GM19240 (cell line): ENCODE measurements around the gene BRCA2.

Source experiments
- DNase-seq: peaks from one replicate; pipeline ENCODE4 v3.0.0; 2011; ENCODE audit warnings: low spot score; ENCODE audit not compliant: insufficient read length

The BRCA2 gene

DNA sequence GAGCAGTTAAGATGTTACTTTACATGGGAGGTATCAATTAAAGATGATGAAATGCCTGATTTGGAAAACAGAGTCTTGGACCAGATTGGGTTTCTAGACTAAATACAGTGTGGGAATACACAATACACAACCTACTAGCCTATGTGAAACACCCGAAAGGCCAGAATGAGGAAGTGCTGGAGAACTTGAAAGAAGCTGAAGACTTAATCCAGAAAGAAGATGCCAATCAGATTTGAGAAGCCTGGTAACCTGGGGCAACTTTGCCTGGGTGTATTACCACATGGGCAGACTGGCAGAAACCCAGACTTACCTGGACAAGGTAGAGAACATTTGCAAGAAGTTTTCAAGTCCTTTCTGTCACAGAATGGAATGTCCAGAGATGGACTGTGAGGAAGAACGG, 69.4 kb downstream of the BRCA2 start:
- DNase-seq = no peak

- no peak for DNase-seq
These were observed 70.1 kb downstream of the BRCA2 start for GRCh38 chr13:32385410-32385809.

DNA sequence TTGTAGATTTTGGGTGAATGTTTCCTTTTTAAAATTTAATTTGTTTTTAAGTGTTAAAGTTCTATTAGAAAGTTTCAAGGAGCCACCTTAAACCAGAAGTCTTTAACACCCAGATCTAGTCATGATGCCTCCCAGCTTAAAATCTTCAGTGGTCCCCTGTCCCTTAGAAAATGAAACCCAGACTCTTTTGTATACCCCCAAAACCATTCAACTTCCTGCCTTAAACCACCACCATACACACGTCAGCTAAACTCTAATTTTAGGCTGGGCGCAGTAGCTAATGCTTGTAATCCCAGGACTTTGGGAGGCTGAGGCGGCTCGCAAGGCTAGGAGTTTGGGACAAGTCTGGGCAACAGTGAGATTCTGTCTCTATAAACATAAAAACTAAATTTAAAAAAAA, 74.7 kb downstream of the BRCA2 start:
- no peak for DNase-seq

DNA sequence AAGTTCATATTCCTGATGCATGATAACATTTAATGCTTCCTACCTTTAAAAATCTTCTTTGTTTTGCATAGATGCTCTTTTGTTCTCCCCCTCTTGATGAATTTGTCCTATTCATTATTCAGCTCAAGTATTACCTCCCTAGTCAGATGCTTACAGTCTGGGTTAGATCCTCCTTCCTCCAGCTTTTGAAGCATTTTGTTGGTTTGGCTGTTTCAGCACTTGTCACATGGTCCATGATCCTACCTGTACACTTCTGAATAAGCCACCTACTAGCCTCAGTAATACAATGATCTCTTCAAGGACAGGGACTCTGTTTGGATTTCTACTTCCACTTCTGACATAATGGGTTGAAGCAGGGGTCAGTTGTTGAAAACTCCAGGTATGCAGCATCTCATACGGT, 75.2 kb downstream of the BRCA2 start:
- no peak for DNase-seq

DNA sequence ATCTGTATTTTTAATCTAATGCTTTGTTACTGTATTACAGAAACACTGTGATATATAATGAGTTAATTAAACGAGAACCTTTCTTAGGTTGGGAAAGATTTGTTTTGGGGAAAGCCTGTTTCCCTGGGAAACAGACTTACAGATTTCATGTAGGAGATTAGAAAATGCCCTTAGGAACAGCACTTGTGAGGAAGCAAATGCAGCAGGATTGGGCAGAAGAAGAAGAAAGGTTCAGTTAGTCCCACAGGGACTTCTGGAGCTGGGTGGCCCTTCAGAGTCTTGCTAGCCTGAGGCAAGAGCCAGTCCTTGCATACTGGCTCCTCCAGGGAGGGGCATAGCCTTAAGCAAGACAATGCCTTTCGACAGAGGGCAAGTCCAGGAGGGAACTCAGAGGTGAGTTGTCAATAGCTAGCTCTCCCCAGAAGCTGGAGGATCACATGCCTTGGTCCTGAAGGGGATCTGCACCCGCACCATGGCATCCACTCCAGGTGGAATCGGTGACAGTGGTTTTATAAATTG, 75.9 kb downstream of the BRCA2 start:
- no peak for DNase-seq

DNA sequence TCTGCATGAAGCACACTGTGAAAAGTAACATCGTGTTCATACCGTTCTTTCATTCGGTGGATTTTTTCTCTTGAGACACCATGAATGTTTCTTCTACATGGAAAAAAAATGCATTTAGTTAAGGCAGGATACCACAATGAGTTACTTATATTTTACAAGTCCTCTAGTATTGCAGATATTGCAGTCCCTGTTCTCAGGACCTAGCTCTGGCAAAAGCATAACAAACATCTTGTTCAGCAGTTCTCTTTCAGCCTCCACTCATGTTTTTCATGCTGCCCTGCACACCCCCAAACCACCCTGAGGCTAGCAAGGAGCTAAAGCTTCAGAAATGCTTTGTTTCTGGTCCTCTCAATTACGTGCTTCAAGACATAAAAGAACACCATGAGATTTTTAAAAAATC, 87.8 kb downstream of the BRCA2 start:
- DNase-seq = no peak

DNA sequence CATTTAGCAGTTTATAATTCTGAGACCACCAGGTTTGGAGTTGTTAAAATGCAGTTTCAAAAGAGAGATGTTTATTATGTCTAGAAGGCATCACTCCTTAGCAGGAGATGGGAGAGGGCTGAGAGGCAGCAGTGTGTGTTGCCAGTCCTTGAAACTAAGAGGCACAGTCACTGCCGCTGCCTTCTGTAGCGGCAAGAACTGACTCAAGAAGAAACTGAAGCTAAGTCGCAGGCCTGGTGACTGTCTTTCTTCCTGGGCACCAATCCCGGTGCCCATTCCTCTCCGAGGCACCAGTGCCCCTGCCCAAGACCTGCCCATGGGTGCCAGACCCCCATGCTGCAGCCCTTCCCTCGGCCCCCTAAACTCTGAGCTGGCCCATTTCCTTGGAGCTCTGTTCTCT, 92.5 kb downstream of the BRCA2 start:
- no peak for DNase-seq

GRCh38 chr13:32408296-32409000, 93.1 kb downstream of the BRCA2 start:
- no peak for DNase-seq

GRCh38 chr13:32409001-32409313, 93.6 kb downstream of the BRCA2 start:
- no peak for DNase-seq

DNA sequence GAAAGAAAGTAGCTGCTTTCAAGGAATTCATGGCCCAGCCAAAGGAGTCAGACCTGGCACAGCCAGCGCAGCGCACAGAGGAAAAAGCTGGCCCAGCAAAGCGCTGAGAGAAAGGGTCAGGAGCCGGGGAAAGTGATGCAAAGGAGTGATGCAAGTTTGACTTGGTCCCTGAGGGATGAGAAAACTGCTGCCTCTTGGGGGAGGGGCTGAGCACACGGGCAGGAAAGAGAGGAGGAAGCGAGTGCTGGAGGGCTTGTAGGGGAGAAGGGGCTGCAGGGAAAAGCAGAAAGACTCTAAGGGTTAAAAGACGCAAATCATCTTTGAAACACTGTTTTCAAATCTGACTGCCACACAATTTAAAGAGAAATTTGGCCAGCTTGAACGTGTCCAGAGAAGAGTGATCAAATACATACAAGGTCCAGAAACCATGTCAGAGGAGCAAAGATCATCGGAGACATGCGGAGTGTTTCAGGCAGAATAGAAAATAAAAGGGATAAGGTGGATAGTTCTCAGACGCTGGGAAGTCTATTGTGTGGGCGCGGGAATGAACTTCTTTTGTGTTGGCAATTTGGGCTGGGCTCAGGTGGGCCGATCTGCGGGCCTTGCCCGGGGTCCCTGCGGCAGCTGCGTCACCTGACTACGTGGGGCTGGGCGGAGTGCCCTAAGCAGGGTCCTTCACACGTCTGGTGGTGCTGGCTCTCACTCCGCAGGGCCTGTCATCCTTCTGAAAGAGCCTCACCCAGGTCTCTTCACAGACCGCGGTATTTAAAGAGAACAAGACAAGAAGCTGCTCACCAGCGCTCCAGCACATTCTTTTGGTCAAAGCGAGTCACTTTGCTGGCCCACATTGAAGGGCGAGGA, 94.5 kb downstream of the BRCA2 start:
- no peak for DNase-seq

GRCh38 chr13:32413284-32413683, 98.0 kb downstream of the BRCA2 start:
- no peak for DNase-seq

DNA sequence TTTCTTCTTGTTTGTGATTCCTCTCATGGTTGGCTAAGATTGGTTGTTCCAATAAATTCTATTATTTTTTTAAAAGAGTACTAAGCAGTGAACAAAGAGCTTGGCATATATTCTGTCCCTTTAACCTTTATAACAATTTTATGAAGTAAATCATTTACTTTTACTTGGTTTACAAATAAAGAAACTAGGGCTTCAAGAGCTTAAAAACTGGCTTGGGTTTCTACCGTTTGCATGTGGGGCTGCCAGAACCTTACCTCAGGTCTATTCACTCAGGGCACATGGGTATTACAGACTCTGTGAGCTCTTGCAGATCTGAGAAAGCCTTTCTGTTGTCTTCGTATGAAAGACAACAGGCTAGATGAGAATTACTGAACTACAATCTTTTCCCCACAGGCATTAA, 99.3 kb downstream of the BRCA2 start:
- DNase-seq = no peak

DNA sequence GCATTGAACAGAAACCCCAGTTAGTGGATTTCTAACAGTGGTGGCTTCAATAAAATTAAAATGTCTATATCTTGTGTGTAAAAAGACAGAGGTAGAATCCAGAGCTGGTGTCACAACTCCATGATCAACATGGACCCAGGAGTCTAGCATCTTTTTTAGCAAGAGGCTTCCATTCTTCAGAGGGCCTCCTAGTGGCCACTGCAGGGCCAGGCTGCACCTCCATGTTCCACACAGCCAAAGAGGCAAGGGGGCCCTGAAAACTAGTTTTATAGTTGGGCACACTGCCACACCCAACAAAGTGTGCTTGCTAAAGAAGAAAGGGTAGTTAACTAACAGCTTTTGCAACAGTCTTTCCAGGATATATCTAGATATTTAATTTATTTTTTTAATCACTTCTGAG, 99.7 kb downstream of the BRCA2 start:
- no peak for DNase-seq

GRCh38 chr13:32417995-32418394, 102.7 kb downstream of the BRCA2 start:
- no peak for DNase-seq

- no peak for DNase-seq
These were observed 104.6 kb downstream of the BRCA2 start for GRCh38 chr13:32419862-32420261.

- DNase-seq = no peak
These were observed 108.3 kb downstream of the BRCA2 start for GRCh38 chr13:32423592-32423991.

- DNase-seq = no peak
These were observed 109.8 kb downstream of the BRCA2 start for GRCh38 chr13:32425158-32425557.

- no peak for DNase-seq
These were observed 111.1 kb downstream of the BRCA2 start for GRCh38 chr13:32426191-32426989.

DNA sequence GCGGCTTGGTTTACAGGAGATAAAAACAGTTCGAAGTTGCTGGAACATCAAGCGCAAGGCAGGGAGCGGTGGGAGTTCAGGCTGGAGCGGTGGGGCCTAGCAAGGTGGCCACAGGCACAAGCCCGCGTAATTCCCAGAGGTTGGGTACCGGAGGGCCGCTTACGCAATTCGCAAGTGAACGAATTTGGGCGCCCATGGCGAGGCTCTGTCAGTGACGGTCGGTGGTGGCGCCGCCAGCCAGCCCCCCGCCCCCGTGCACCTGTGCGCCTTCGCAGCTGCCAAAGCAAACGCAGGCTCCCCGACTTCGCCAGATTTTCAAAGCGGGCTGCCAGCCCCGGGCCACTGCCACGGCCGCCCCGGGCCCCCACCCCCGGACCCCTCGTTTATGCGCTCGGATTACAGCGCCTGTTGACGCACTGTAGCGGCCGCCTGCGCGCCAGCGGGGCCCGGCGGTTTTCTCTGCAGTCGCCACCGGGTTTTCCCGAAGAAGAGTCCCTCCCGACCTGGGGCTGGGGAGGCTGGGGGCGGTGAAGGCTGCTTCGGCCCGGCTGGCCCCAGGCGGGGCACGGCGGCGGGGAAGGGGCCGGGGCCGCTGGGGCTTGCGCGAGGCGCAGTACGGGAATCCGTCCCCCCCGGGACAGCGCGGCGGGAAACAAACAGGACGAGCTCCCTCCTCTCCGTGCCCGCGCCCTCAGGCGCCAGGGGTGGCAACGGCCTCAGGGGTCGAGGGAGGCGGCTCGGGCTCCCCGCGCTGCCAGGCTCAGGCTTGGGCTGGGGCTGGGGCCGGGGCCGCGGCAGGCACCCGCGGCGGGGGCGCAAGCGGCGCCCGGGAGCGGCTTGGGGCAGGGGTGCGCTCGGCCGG, 111.9 kb downstream of the BRCA2 start:
- no peak for DNase-seq

- DNase-seq = peak; percentile 60
These were observed 112.7 kb downstream of the BRCA2 start, which contains the start of gene N4BP2L1 for GRCh38 chr13:32427852-32428580. Gene N4BP2L1 (minus strand): TSS chr13:32428130. CDS start chr13:32428082, 48 bp downstream.
